OCI-LY1 (cell line): Measurements from ENCODE around the gene CLOCK.

Source experiments
- EZH2 ChIP-seq: fragments of 200-600 bp; sonication (generic), shearing (Covaris generic); IDR thresholded peaks from 2 replicates; pipeline ENCODE4 v1.8.0; 2017; ENCODE audit warnings: borderline replicate concordance, mixed run types, mild to moderate bottlenecking, antibody characterized with exemption, low read length, moderate library complexity, mixed read lengths
- TF ChIP-seq, protein P1 (sequence below): fragments of 200-600 bp; sonication (generic), shearing (Covaris generic); IDR thresholded peaks from 2 replicates; pipeline ENCODE4 v1.5.1; 2017; ENCODE audit warnings: mild to moderate bottlenecking, antibody characterized with exemption, low read length, moderate library complexity, mixed read lengths

DNA sequence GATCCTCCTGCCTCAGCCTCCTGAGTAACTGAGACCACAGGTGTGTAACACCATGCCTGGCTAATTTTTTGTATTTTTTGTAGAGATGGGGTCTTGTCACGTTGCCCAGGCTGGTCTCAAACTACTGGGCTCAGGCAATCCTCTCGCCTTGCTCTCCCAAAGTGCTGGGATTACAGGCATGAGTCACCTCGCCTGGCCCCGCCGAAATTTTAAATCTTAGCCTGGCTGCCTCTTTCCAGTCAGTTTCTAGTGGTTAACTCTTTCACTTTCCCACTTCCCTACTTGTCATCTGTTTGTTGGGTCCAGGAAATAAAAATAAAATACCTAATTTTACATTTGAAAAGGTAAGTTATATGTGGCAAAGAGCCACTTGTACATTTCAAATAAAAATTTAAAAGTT is 88.5 kb downstream of the CLOCK start:
- TF ChIP-seq, protein P1, sequence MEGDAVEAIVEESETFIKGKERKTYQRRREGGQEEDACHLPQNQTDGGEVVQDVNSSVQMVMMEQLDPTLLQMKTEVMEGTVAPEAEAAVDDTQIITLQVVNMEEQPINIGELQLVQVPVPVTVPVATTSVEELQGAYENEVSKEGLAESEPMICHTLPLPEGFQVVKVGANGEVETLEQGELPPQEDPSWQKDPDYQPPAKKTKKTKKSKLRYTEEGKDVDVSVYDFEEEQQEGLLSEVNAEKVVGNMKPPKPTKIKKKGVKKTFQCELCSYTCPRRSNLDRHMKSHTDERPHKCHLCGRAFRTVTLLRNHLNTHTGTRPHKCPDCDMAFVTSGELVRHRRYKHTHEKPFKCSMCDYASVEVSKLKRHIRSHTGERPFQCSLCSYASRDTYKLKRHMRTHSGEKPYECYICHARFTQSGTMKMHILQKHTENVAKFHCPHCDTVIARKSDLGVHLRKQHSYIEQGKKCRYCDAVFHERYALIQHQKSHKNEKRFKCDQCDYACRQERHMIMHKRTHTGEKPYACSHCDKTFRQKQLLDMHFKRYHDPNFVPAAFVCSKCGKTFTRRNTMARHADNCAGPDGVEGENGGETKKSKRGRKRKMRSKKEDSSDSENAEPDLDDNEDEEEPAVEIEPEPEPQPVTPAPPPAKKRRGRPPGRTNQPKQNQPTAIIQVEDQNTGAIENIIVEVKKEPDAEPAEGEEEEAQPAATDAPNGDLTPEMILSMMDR = no peak
- TF ChIP-seq EZH2 = no peak
